ENCODE data around the gene MBD3L2. TPM values are rescaled to one million over a fixed set of nuclear protein-coding genes. Genes with fewer than 3 reads are reported as not detected.

MBD3L2 gene
- total and polyA plus RNA-seq, 10 donors = not detected

DNA sequence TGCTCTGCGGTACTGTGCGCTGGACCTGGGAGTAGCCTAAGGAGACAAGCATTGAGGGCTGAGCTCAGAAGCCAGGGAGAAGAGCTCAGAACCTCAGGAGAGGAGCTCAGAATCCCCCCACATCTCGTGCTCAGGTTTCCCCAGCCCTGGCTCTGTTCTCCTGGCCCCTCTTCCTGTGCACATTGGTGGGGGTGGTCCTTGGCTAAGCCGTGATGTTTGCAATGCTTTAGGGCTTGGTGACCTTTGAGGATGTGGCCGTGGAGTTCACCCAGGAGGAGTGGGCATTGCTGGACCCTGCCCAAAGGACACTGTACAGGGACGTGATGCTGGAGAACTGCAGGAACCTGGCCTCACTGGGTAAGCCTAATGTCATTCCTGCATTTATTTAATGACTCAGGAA lies 27.0 kb downstream of the MBD3L2 start:
- no peak for DNase-seq
- Histone ChIP-seq H3K4me1 (peaks cover 0 to 4% (median under 1%) of the 10 kb centered on the region in 6 donors), H3K36me3 (peaks cover 50 to 100% (median 97%) of the 10 kb centered on the region in 6 donors), H3K27me3 (replicated peaks in 1 of 7) (no peaks in the 10 kb centered on the region), H3K4me3 (no peak overlapping the region), H3K9me3 (peaks cover 21 to 65% (median 63%) of the 10 kb centered on the region in 8 donors), H3K27ac (no peak overlapping the region)
- TF ChIP-seq POLR2A (IDR thresholded peaks at IDR 0.05) (no peak), POLR2AphosphoS5 (IDR thresholded peaks at IDR 0.05) (no peak)
- TF ChIP-seq, protein P1, sequence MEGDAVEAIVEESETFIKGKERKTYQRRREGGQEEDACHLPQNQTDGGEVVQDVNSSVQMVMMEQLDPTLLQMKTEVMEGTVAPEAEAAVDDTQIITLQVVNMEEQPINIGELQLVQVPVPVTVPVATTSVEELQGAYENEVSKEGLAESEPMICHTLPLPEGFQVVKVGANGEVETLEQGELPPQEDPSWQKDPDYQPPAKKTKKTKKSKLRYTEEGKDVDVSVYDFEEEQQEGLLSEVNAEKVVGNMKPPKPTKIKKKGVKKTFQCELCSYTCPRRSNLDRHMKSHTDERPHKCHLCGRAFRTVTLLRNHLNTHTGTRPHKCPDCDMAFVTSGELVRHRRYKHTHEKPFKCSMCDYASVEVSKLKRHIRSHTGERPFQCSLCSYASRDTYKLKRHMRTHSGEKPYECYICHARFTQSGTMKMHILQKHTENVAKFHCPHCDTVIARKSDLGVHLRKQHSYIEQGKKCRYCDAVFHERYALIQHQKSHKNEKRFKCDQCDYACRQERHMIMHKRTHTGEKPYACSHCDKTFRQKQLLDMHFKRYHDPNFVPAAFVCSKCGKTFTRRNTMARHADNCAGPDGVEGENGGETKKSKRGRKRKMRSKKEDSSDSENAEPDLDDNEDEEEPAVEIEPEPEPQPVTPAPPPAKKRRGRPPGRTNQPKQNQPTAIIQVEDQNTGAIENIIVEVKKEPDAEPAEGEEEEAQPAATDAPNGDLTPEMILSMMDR (IDR thresholded peaks at IDR 0.05 in 8 of 11, conservative IDR thresholded peaks at IDR 0.05 in 3 of 11) = no peak
- 97 to 100% (median 98%) methylated on average over 4 to 6 of the region's 6 CpGs for WGBS, 5 donors
- intact Hi-C loops (cut with DNase I; ENCODE audit: low total_unique reads) = no loop called here

DNA sequence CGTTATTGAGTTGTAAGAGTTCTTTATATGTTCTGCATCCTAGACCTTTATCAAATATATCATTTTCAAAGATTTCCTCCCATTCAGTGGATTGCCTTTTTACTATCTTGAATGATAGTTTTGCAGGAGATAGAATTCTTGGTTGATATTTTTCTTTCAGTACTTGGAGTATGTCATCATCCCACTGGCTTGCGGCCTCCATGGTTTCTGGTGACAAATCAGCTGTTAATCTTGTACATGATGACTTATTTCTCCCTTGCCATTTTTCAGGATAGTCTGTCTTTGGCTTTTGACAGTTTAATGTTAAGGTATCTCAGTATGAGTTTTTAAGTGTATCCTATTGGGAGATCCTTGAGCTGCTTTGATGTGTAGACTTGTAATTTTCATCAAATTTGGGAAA lies 28.9 kb downstream of the MBD3L2 start:
- no peak overlapping the region for H3K4me3 ChIP-seq
- H3K27me3 ChIP-seq (replicated peaks in 1 of 7) = no peaks in the 10 kb centered on the region
- peaks cover 63 to 100% (median 99%) of the 10 kb centered on the region in 6 donors for H3K36me3 ChIP-seq
- 93 to 100% (median 97%) methylated on average over 2 of the region's 2 CpGs for WGBS, 5 donors
- H3K9me3 ChIP-seq = peaks cover 26 to 83% (median 82%) of the 10 kb centered on the region in 8 donors
- no peak for DNase-seq
- no peaks in the 10 kb centered on the region for H3K4me1 ChIP-seq
- no peak overlapping the region for H3K27ac ChIP-seq
- TF ChIP-seq POLR2AphosphoS5 (IDR thresholded peaks at IDR 0.05) = no peak
- TF ChIP-seq, protein P1 (IDR thresholded peaks at IDR 0.05 in 8 of 11, conservative IDR thresholded peaks at IDR 0.05 in 3 of 11) = no peak
- intact Hi-C loops (cut with DNase I; ENCODE audit: low total_unique reads) = no loop called here

DNA sequence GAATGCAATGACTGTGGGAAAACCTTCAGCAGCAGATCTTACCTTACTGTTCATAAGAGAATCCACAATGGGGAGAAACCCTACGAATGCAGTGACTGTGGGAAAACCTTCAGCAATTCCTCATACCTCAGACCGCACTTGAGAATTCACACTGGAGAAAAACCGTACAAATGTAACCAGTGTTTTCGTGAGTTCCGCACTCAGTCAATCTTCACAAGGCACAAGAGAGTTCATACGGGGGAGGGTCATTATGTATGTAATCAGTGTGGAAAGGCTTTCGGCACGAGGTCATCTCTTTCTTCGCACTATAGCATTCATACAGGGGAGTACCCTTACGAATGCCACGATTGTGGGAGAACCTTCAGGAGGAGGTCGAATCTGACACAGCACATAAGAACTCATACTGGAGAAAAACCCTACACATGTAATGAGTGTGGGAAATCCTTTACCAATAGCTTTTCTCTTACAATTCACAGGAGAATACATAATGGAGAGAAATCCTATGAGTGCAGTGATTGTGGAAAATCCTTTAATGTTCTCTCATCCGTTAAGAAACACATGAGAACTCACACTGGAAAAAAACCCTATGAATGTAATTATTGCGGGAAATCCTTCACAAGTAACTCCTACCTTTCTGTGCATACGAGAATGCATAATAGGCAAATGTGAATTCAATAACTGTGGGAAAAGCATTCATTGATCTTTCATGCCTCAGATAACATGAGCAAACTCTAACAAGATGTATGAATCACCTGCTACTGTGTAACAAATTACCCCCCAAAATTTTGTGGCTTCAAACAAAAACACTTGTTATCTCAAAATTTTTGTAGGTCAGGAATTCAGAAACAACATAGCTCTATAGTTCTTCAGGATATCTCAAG lies 34.2 kb downstream of the MBD3L2 start:
- H3K27me3 ChIP-seq (replicated peaks in 1 of 7) = no peaks in the 10 kb centered on the region
- peak in 1 of 3 donors; percentile 33 for TF ChIP-seq POLR2AphosphoS5 (IDR thresholded peaks at IDR 0.05)
- no peak for TF ChIP-seq POLR2A (IDR thresholded peaks at IDR 0.05)
- no peak for DNase-seq
- 97 to 99% (median 98%) methylated on average over 15 of the region's 15 CpGs for WGBS, 5 donors
- H3K36me3 ChIP-seq = peaks cover 54 to 85% (median 70%) of the 10 kb centered on the region in 6 donors
- no peaks in the 10 kb centered on the region for H3K4me1 ChIP-seq
- H3K27ac ChIP-seq = no peak overlapping the region
- H3K4me3 ChIP-seq = peak overlapping the region in 1 of 8 donors; percentile 34
- peaks cover 57 to 100% (median 100%) of the 10 kb centered on the region in 8 donors for H3K9me3 ChIP-seq
- intact Hi-C loops (cut with DNase I; ENCODE audit: low total_unique reads) = no loop called here

DNA sequence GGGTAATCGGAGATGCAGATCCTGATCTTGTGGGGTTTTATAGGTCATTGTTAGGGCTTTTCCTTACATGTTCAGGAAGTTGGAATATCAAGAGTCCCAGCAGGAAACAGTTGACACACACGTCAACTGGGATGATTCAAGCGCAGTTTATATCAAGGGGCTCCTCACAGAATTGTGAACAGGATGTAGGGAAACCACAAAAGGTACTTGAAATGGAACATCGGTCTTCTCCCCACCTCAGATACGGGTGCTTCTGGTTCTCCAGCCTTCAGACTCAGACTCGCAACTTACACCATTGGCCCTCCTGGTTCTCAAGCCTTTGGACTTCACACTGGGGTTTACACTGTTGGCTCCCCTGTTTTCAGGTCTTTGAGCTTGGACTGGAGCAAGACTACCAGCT lies 39.9 kb downstream of the MBD3L2 start:
- H3K27me3 ChIP-seq (replicated peaks in 1 of 7) = no peaks in the 10 kb centered on the region
- H3K4me3 ChIP-seq = no peak overlapping the region
- WGBS, 5 donors = 69 to 86% (median 79%) methylated on average over 6 of the region's 6 CpGs
- TF ChIP-seq, protein P1 (IDR thresholded peaks at IDR 0.05 in 8 of 11, conservative IDR thresholded peaks at IDR 0.05 in 3 of 11) = no peak
- TF ChIP-seq POLR2AphosphoS5 (IDR thresholded peaks at IDR 0.05) (no peak), POLR2A (IDR thresholded peaks at IDR 0.05) (no peak)
- no peak overlapping the region for H3K27ac ChIP-seq
- peaks cover 32 to 100% (median 100%) of the 10 kb centered on the region in 8 donors for H3K9me3 ChIP-seq
- no peak for DNase-seq
- no peaks in the 10 kb centered on the region for H3K4me1 ChIP-seq
- intact Hi-C loops (cut with DNase I; ENCODE audit: low total_unique reads) = no loop called here
- H3K36me3 ChIP-seq = peaks cover 7 to 57% (median 14%) of the 10 kb centered on the region in 6 donors

Measured in spleen (tissue), 11 donors.